HL-60 (cell line): ENCODE results near the gene ANKFN1.

Experiments used
- GABPA ChIP-seq: IDR thresholded peaks from 2 replicates; pipeline ENCODE4 v1.6.1; 2012; ENCODE audit warnings: low read depth
- POLR2AphosphoS5 ChIP-seq: IDR thresholded peaks from 2 replicates; pipeline ENCODE4 v1.6.1; 2012; ENCODE audit warnings: low read depth
- REST ChIP-seq: IDR thresholded peaks from 2 replicates; pipeline ENCODE4 v1.6.1; 2012; ENCODE audit warnings: low read depth; ENCODE audit not compliant: insufficient replicate concordance
- TF ChIP-seq, protein P1 (sequence below): IDR thresholded peaks from one replicate; pipeline ENCODE4 v1.5.1; 2011; ENCODE audit warnings: low read length, control low read depth, inconsistent platforms; ENCODE audit not compliant: insufficient read depth

- TF ChIP-seq, protein P1, sequence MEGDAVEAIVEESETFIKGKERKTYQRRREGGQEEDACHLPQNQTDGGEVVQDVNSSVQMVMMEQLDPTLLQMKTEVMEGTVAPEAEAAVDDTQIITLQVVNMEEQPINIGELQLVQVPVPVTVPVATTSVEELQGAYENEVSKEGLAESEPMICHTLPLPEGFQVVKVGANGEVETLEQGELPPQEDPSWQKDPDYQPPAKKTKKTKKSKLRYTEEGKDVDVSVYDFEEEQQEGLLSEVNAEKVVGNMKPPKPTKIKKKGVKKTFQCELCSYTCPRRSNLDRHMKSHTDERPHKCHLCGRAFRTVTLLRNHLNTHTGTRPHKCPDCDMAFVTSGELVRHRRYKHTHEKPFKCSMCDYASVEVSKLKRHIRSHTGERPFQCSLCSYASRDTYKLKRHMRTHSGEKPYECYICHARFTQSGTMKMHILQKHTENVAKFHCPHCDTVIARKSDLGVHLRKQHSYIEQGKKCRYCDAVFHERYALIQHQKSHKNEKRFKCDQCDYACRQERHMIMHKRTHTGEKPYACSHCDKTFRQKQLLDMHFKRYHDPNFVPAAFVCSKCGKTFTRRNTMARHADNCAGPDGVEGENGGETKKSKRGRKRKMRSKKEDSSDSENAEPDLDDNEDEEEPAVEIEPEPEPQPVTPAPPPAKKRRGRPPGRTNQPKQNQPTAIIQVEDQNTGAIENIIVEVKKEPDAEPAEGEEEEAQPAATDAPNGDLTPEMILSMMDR = no peak
- TF ChIP-seq POLR2AphosphoS5 = no peak
- TF ChIP-seq REST = no peak
- TF ChIP-seq GABPA = no peak
These were observed 32.4 kb downstream of the ANKFN1 start for GRCh38 chr17:56185491-56186221.
